Brain microvascular endothelial cell (primary cell): ENCODE data around the gene CHMP3.

Source experiments
- DNase-seq: peaks from one replicate; pipeline ENCODE4 v3.0.0-alpha.2; 2020
- H3K27ac ChIP-seq: fragments of 250-450 bp; sonication (Bioruptor Pico); 2 replicates; pipeline ENCODE4 v1.5.1; 2020; ENCODE audit warnings: mild to moderate bottlenecking, moderate library complexity
- H3K27me3 ChIP-seq: fragments of 250-450 bp; sonication (Bioruptor Pico); replicated peaks from 2 replicates; pipeline ENCODE4 v1.5.1; 2020; ENCODE audit warnings: mild to moderate bottlenecking
- H3K36me3 ChIP-seq: fragments of 250-450 bp; sonication (Bioruptor Pico); replicated peaks from 2 replicates; pipeline ENCODE4 v1.5.1; 2020; ENCODE audit warnings: mild to moderate bottlenecking
- H3K4me3 ChIP-seq: 2 replicates; pipeline ENCODE4 v1.5.1; 2011; ENCODE audit warnings: low read depth, mild to moderate bottlenecking, control low read depth, low read length, moderate library complexity
- in situ Hi-C: cut with HindIII; loops from 2 replicates; pipeline ENCODE4 v1.10.0; 2017; ENCODE audit warnings: low sequenced_read_pairs, low pct_ligation_motif_present
- TF ChIP-seq, protein P1 (sequence below): IDR thresholded peaks from 2 replicates; pipeline ENCODE4 v1.5.1; 2011; ENCODE audit warnings: low read depth, mild to moderate bottlenecking, moderate library complexity, low read length, control low read depth, inconsistent platforms; ENCODE audit errors: missing control alignments

The CHMP3 gene

GRCh38 chr2:86570059-86570458 lies 6.8 kb upstream of the CHMP3 start:
- DNase-seq, result no peak
- Histone ChIP-seq H3K36me3 (no peaks in the 10 kb centered on the region), H3K27ac (no peak overlapping the region), H3K27me3 (no peaks in the 10 kb centered on the region), H3K4me3 (no peak overlapping the region)
- in situ Hi-C loops, result no loop called here
- TF ChIP-seq, protein P1, sequence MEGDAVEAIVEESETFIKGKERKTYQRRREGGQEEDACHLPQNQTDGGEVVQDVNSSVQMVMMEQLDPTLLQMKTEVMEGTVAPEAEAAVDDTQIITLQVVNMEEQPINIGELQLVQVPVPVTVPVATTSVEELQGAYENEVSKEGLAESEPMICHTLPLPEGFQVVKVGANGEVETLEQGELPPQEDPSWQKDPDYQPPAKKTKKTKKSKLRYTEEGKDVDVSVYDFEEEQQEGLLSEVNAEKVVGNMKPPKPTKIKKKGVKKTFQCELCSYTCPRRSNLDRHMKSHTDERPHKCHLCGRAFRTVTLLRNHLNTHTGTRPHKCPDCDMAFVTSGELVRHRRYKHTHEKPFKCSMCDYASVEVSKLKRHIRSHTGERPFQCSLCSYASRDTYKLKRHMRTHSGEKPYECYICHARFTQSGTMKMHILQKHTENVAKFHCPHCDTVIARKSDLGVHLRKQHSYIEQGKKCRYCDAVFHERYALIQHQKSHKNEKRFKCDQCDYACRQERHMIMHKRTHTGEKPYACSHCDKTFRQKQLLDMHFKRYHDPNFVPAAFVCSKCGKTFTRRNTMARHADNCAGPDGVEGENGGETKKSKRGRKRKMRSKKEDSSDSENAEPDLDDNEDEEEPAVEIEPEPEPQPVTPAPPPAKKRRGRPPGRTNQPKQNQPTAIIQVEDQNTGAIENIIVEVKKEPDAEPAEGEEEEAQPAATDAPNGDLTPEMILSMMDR, result no peak

DNA sequence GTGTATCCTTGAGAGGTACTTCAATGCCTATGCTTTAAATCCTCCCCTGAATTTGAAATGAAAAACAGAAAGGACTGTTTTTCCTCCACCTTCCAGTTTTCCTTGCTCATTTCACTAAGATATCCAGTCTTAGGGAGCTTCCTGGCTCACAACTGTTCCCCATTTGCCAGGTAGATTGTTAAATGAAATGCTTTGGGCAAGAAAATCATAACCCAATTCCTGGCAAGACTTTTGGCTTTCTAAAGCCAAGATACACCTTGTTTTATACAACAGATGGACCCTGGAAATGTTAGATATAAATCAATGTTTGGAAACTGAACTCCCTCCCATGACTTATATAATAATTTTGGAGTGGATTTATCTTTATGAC lies 3.6 kb upstream of the CHMP3 start:
- H3K36me3 ChIP-seq, result no peaks in the 10 kb centered on the region
- H3K4me3 ChIP-seq, result no peak overlapping the region
- no peak overlapping the region for H3K27ac ChIP-seq
- DNase-seq, result no peak
- H3K27me3 ChIP-seq, result no peaks in the 10 kb centered on the region
- TF ChIP-seq, protein P1, result no peak
- in situ Hi-C loops, result no loop called here

DNA sequence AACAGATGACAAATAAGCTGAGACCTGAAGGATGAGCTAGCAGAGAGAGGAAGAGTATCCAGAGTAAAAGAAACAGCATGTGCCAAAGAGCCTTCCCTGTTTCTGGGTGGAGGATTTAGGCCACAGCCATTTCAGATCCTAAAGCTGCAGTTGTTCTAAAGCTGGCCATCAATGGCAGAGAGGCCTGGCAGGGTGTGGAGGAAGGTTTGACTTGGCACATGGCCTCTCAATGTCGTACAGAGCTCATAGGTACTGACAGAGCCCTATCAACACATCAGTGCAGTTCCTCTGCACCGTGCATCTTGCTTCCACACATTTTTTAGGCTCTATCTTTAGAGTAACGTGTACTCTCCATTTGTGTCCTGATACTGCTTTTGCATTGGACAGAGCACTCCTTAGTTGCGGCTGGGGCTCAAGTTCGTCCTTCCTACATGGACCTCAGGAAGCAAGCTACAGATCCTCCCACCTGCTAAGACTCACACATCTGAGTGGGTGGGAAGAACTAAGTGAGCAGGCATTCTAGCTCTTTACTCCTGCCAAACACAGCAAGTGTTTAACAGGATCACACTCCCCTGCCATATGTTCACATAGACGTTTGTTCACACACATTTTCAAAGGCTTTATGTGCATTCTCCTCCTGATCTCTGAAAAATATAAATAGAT lies 3.0 kb upstream of the CHMP3 start:
- DNase-seq, result no peak
- Histone ChIP-seq H3K27me3 (no peaks in the 10 kb centered on the region), H3K36me3 (no peaks in the 10 kb centered on the region), H3K27ac (no peak overlapping the region), H3K4me3 (no peak overlapping the region)
- in situ Hi-C loops, result no loop called here
- TF ChIP-seq, protein P1, result no peak

DNA sequence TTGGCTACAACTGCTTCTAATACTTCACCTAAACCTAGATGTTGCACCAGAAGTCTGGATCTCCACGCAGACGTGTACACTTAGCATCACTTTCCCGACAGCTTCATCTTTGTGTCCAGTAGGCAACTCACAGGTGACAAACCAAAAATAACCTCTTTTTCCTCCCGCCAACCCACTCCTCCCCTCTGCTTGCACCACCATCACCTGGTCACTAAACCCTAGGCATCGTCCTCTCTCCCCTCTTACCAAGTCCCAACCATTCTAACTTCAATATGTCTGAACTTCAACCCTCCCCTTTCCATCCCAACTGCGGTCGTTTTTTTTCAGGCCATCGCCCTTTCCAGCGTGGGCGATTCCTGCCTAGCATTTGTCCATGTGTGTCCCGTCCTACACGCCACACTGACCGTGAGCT lies 413 bp upstream of the CHMP3 start:
- Histone ChIP-seq H3K36me3 (no peaks in the 10 kb centered on the region), H3K27ac (peak overlapping the region; percentile 98), H3K4me3 (peak overlapping the region; percentile 74), H3K27me3 (no peaks in the 10 kb centered on the region)
- no peak for DNase-seq
- in situ Hi-C loops, result no loop called here
- TF ChIP-seq, protein P1, result no peak

DNA sequence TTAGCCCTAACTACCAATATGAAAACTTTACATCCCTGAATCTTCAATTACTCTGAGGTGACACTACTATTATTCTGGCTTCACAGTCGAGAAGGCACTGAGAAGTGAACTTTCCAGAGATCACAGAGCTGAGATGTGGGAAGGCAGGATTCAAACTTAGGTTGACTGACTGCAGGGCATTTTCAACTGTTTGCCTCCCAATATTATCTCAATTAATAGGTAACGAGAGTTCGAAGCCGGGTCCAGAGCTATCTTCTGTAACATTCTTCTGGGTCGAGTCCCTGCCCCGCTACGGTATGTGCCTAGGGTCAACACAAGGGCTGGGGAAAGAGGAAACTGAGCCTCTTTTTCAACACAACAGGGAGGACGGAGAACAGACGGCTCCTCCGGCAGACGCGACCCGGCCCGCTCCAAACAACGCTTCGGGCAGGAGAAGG lies 740 bp downstream of the CHMP3 start:
- TF ChIP-seq, protein P1, result no peak
- in situ Hi-C loops, result no loop called here
- DNase-seq, result peak; percentile 9
- H3K36me3 ChIP-seq, result no peaks in the 10 kb centered on the region
- no peaks in the 10 kb centered on the region for H3K27me3 ChIP-seq
- H3K4me3 ChIP-seq, result peak overlapping the region; percentile 74
- peak overlapping the region; percentile 98 for H3K27ac ChIP-seq

- TF ChIP-seq, protein P1, result no peak
- Histone ChIP-seq H3K4me3 (no peak overlapping the region), H3K36me3 (no peaks in the 10 kb centered on the region), H3K27me3 (no peaks in the 10 kb centered on the region), H3K27ac (no peak overlapping the region)
- in situ Hi-C loops, result no loop called here
- no peak for DNase-seq
Measured at GRCh38 chr2:86557836-86558235, 5.4 kb downstream of the CHMP3 start.
